Astrocyte of the cerebellum (primary cell): ENCODE measurements around the gene PGBD5.

Experiments
- DNase-seq: peaks from one replicate; pipeline ENCODE4 v3.0.0-alpha.2; 2011; ENCODE audit warnings: low read depth
- H3K4me3 ChIP-seq: 2 replicates; pipeline ENCODE4 v1.5.1; 2011; ENCODE audit warnings: mild to moderate bottlenecking, low read depth, low read length, moderate library complexity
- in situ Hi-C: cut with HindIII; loops from 2 replicates; pipeline ENCODE4 v1.10.0; 2017; ENCODE audit warnings: low sequenced_read_pairs
- TF ChIP-seq, protein P1 (sequence below): IDR thresholded peaks from 2 replicates; pipeline ENCODE4 v1.5.1; 2012; ENCODE audit warnings: low read length, low read depth, moderate library complexity, mild to moderate bottlenecking; ENCODE audit errors: missing control alignments

The PGBD5 gene

DNA sequence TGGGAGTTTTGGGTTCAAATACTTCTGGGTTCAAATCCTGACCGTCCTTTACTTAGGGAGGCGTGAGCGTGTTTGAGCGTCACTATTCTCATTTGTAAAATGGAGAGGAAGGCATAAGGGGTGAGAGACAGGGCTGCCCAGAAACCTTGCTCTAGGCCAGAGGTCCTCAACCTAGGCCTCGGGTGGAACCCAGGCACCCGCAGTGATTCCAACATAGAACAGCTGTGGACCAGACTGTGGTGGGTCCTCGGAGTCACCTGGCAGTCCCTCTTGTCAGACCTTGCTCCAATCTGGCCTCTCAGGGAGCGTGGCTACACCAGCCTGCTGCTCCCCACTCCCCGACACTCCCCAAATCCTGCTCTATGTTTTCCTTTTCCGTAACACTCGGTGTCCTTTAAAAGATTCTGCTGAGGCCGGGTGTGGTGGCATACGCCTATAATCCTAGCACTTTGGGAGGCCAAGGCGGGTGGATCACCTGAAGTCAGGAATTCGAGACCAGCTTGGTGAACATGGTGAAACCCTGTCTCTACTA, 116.4 kb downstream of the PGBD5 start:
- no peak overlapping the region for H3K4me3 ChIP-seq
- TF ChIP-seq, protein P1, sequence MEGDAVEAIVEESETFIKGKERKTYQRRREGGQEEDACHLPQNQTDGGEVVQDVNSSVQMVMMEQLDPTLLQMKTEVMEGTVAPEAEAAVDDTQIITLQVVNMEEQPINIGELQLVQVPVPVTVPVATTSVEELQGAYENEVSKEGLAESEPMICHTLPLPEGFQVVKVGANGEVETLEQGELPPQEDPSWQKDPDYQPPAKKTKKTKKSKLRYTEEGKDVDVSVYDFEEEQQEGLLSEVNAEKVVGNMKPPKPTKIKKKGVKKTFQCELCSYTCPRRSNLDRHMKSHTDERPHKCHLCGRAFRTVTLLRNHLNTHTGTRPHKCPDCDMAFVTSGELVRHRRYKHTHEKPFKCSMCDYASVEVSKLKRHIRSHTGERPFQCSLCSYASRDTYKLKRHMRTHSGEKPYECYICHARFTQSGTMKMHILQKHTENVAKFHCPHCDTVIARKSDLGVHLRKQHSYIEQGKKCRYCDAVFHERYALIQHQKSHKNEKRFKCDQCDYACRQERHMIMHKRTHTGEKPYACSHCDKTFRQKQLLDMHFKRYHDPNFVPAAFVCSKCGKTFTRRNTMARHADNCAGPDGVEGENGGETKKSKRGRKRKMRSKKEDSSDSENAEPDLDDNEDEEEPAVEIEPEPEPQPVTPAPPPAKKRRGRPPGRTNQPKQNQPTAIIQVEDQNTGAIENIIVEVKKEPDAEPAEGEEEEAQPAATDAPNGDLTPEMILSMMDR: no peak
- in situ Hi-C loops: no loop called here
- DNase-seq: no peak

DNA sequence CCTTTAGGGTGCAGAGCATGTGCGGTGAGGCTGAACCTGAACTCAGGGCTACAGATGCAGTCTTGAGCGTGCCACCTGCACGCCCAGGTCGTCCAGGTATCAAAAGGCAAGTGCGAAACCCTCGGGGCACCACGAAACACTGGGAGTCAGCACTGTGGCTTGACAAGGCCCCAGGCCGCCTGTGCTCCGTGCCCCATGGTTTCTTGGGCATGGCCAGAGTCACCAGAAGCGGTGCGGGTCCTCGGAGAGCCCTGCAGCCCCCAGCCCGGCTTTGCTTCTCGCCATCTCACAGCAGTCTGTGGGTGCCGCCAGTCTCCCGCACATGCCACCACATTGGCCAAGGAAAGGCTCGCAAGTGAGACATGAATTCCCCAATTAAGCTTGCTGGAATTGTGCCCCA, 117.3 kb downstream of the PGBD5 start:
- H3K4me3 ChIP-seq: no peak overlapping the region
- DNase-seq: no peak
- in situ Hi-C loops: no loop called here
- TF ChIP-seq, protein P1: no peak

DNA sequence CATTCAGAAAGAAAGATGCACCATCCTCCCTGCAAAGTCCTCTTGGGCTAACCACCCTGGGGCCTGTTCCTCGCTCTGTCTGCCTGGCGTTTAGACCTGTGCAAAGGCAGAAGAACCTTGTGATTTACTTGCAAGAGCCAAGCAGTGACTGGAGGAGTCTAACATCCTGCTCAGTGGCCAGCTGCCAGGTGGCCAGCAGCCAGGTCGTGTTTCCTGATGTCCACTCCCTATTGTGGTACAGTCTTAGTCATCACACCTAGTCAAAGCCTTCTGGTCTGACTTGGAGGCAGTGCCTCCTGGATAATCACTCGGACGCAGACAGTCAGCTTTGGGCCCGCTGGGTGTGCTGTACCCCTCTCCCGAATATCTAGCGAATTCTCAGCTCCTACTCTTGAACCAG, 118.1 kb downstream of the PGBD5 start:
- DNase-seq: peak; percentile 82
- H3K4me3 ChIP-seq: no peak overlapping the region
- TF ChIP-seq, protein P1: no peak
- in situ Hi-C loops: no loop called here

DNA sequence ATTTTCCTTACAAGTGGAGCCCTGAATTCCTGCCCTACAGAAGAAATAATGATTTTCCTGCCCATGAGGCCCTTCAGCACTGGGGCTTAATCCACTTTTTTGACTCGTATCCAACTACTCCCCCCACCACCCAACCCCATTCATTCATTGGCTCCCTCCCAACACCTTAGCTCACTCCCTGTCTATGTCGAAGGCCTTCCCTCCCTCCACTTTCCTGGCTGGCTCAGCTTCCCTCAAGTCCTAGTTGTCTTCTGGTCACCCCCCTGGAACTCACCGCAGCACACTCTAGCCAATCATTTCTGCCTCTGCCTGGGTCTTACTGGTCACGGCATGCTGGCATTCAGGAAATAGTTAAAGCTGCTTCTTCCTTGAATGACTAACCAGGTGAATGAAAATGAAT, 118.9 kb downstream of the PGBD5 start:
- H3K4me3 ChIP-seq: no peak overlapping the region
- DNase-seq: no peak
- TF ChIP-seq, protein P1: no peak
- in situ Hi-C loops: no loop called here

DNA sequence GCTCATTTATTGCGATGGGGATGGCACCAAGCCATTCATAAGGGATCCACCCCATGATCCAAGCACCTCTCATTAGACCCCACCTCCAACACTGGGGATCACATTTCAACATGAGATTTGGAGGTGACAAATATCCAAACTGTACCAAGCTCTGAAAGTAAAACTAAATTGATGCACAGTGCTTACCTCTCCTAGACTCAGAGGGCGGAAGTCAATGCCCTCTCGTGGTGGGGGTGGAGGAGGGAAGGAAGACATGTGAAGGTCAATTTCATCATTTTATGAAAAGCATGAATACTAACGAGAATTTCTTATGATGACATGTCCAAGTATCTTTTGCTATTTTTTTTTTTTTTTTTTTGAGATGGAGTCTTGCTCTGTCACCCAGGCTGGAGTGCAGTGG, 120.0 kb downstream of the PGBD5 start:
- in situ Hi-C loops: no loop called here
- TF ChIP-seq, protein P1: no peak
- DNase-seq: no peak
- no peak overlapping the region for H3K4me3 ChIP-seq

DNA sequence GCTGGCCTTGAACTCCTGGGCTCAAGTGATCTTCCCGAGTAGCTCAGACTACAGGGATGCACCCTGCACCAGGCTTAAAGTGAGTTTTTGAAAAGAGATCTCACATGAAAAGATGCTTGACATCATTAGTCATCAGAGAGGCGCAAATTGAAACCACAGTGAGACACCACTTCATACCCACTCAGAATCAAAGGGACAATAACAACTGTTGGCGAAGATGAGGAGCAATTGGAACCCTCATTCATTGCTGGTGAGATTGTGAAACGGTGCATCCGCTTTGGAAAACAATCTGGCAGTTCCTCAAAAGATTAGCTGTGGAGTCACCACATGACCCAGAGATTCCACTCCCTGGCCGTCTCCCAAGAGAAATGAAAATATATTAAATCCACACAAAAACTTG, 122.3 kb downstream of the PGBD5 start:
- DNase-seq: no peak
- in situ Hi-C loops: no loop called here
- TF ChIP-seq, protein P1: no peak
- no peak overlapping the region for H3K4me3 ChIP-seq

DNA sequence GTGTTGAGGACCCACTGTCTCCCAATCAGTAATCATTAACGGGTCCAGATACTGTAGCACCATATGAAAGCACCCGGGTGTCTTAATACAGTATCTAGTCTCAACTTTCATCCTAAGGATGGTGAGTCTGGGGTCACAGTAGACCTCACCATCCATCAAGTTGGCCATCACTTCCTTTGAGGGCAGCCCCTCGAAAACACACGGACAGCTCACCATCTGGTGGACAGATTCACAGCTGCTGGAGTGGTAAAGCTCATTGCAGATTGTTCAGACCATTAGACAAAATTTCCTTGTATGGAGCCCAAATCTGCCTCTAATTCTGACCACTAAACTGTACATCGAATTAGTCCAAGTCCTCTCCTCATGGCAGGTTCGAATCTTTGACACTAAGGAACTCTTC, 123.1 kb downstream of the PGBD5 start:
- H3K4me3 ChIP-seq: no peak overlapping the region
- DNase-seq: no peak
- TF ChIP-seq, protein P1: no peak
- in situ Hi-C loops: no loop called here
